HepG2 (cell line): ENCODE measurements around the gene DRD5. TPM values are rescaled to one million over a fixed set of nuclear protein-coding genes. Genes with fewer than 3 reads are reported as not detected.

ENCODE experiments used
- ATAC-seq: fragments of 200-7000 bp; cut with Tn5 transposase; 3 replicates; pipeline ENCODE4 v1.9.1; 2020; ENCODE audit warnings: mild to moderate bottlenecking, moderate library complexity
- BruUV-seq: library from RNA; stranded (reverse); fragments of 400-500 nt; replicated peaks from 2 replicates; lab custom pipeline; 2021; lab: Mats Ljungman, UMichigan
- CTCF ChIA-PET: fragments of 300-600 bp; formaldehyde crosslinking; extraction: SDS; loops from one replicate; lab custom pipeline; 2021; ENCODE audit warnings: low total read pairs, inconsistent platforms, low intra/inter-chr PET ratio; lab: Yijun Ruan, JAX
- POLR2A ChIA-PET: fragments of 350-600 bp; sonication (Branson Sonifier 250); formaldehyde crosslinking; loops from one replicate; lab custom pipeline; 2020; ENCODE audit warnings: antibody characterized with exemption, inconsistent platforms; lab: Yijun Ruan, JAX
- DNase-seq: peaks from one replicate; pipeline ENCODE4 v3.0.0-alpha.2; 2015; ENCODE audit warnings: low spot score
- FAIRE-seq: peaks from 3 replicates; lab custom pipeline; 2011; peaks lifted over from hg19 to GRCh38; lab: Jason Lieb, UNC
- H2AFZ ChIP-seq: one replicate; pipeline ENCODE4 v1.6.1; 2011; ENCODE audit warnings: low read length, inconsistent platforms
- H3K27ac ChIP-seq: fragments of 300-600 bp; 3 replicates; pipeline ENCODE4 v1.8.0; 2011; ENCODE audit warnings: mixed run types, mild to moderate bottlenecking, mixed read lengths, low read length, inconsistent platforms; ENCODE audit not compliant: insufficient read depth; ENCODE audit errors: extremely low read length
- H3K27me3 ChIP-seq, 2 experiments: fragments of 200-600 bp in 1 of 2; 2 replicates in 1 of 2; 3 replicates in 1 of 2; pipeline versions ENCODE4 v1.6.0 to v1.8.0; 2011; ENCODE audit warnings: low read length in 2 of 2, mild to moderate bottlenecking in 2 of 2, moderate library complexity in 2 of 2, inconsistent platforms in 1 of 2; ENCODE audit not compliant: insufficient read depth in 2 of 2, control insufficient read depth in 1 of 2
- H3K36me3 ChIP-seq, 2 experiments: fragments of 200-600 bp in 1 of 2; replicated peaks in 1 of 2; 2 replicates in 1 of 2; 3 replicates in 1 of 2; pipeline versions ENCODE4 v1.5.1 to v1.8.0; 2011; ENCODE audit warnings: low read length in 2 of 2, inconsistent platforms in 1 of 2; ENCODE audit not compliant: insufficient read depth in 2 of 2, control insufficient read depth in 1 of 2
- H3K4me1 ChIP-seq: 2 replicates; pipeline ENCODE4 v1.5.1; 2012; ENCODE audit warnings: low read length, inconsistent platforms; ENCODE audit not compliant: insufficient read depth
- H3K4me2 ChIP-seq: 2 replicates; pipeline ENCODE4 v1.6.0; 2011; ENCODE audit warnings: low read depth, low read length, inconsistent platforms
- H3K4me3 ChIP-seq, 3 experiments: fragments of 200-600 bp in 1 of 3; sonication (generic), shearing (Covaris generic) in 1 of 3; replicated peaks in 1 of 3; 2 replicates each; pipeline ENCODE4 v1.5.1; 2011 to 2016; ENCODE audit warnings: low read length in 3 of 3, inconsistent platforms in 2 of 3, low read depth in 2 of 3, mild to moderate bottlenecking in 2 of 3, control low read depth in 1 of 3, mixed read lengths in 1 of 3; ENCODE audit not compliant: insufficient read depth in 1 of 3
- H3K79me2 ChIP-seq: one replicate; pipeline ENCODE4 v1.6.1; 2011; ENCODE audit warnings: low read length, inconsistent platforms; ENCODE audit not compliant: insufficient read depth
- H3K9ac ChIP-seq: 2 replicates; pipeline ENCODE4 v1.6.0; 2011; ENCODE audit warnings: mild to moderate bottlenecking, low read depth, low read length, inconsistent platforms; ENCODE audit not compliant: insufficient read depth
- H3K9me3 ChIP-seq: 2 replicates; pipeline ENCODE4 v1.5.1; 2012; ENCODE audit warnings: mild to moderate bottlenecking, low read length
- H4K20me1 ChIP-seq: 2 replicates; pipeline ENCODE4 v1.6.0; 2011; ENCODE audit warnings: inconsistent platforms, mild to moderate bottlenecking, low read length, moderate library complexity; ENCODE audit not compliant: insufficient read depth
- AGO2 ChIP-seq: fragments of 200-400 bp; formaldehyde crosslinking; optimal IDR thresholded peaks from 2 replicates; pipeline ENCODE3; 2017; ENCODE audit warnings: mild to moderate bottlenecking, low read depth, low read length, moderate library complexity
- CHD4 ChIP-seq: fragments of 200-600 bp; sonication (generic); IDR thresholded peaks from 2 replicates; pipeline ENCODE4 v1.7.0; 2017; ENCODE audit warnings: mild to moderate bottlenecking, low read length, borderline replicate concordance
- ESRRA ChIP-seq: sonication (generic); formaldehyde crosslinking; IDR thresholded peaks from 2 replicates; pipeline ENCODE4 v1.5.1; 2020; ENCODE audit warnings: mild to moderate bottlenecking, low read depth, missing genetic modification reagents
- IKZF5 ChIP-seq: IDR thresholded peaks from 2 replicates; pipeline ENCODE4 v1.6.1; 2018; ENCODE audit warnings: missing genetic modification reagents, mild to moderate bottlenecking, missing compliant biosample characterization
- KDM5B ChIP-seq: sonication (generic); formaldehyde crosslinking; IDR thresholded peaks from 2 replicates; pipeline ENCODE4 v1.4.0; 2020; ENCODE audit warnings: missing genetic modification reagents, mild to moderate bottlenecking, borderline replicate concordance
- MEIS1 ChIP-seq: sonication (generic); formaldehyde crosslinking; IDR thresholded peaks from 2 replicates; pipeline ENCODE4 v1.9.0; 2021; ENCODE audit warnings: mild to moderate bottlenecking, missing genetic modification reagents, moderate library complexity, borderline replicate concordance
- MZF1 ChIP-seq: sonication (generic); formaldehyde crosslinking; IDR thresholded peaks from 2 replicates; pipeline ENCODE4 v1.8.1; 2023; ENCODE audit warnings: mild to moderate bottlenecking, missing genetic modification reagents, borderline replicate concordance
- NONO ChIP-seq, 2 experiments: fragments of 450-650 bp in 1 of 2; sonication (generic) in 1 of 2; formaldehyde crosslinking in 1 of 2; IDR thresholded peaks in 1 of 2; conservative IDR thresholded peaks in 1 of 2; 2 replicates each; pipeline versions ENCODE4 v1.6.1 to v1.8.0; 2017 to 2022; ENCODE audit warnings: mild to moderate bottlenecking in 1 of 2, missing genetic modification reagents in 1 of 2, moderate library complexity in 1 of 2
- PRDM15 ChIP-seq: sonication (generic); formaldehyde crosslinking; IDR thresholded peaks from 2 replicates; pipeline ENCODE4 v1.4.0; 2020; ENCODE audit warnings: missing genetic modification reagents
- RCOR2 ChIP-seq: IDR thresholded peaks from 2 replicates; pipeline ENCODE4 v1.6.1; 2016; ENCODE audit warnings: missing biosample characterization, missing genetic modification reagents
- SUZ12 ChIP-seq: fragments of 150-350 bp; IDR thresholded peaks from 2 replicates; pipeline ENCODE4 v1.6.1; 2014; ENCODE audit warnings: low read depth, low read length
- TAF15 ChIP-seq: fragments of 200-400 bp; formaldehyde crosslinking; IDR thresholded peaks from one replicate; pipeline ENCODE4 v1.6.1; 2018; ENCODE audit warnings: mild to moderate bottlenecking, low read depth, low read length; ENCODE audit not compliant: poor library complexity, severe bottlenecking
- ZNF354B ChIP-seq: sonication (generic); formaldehyde crosslinking; IDR thresholded peaks from 2 replicates; pipeline ENCODE4 v1.8.0; 2022; ENCODE audit warnings: mild to moderate bottlenecking, missing genetic modification reagents
- ZZZ3 ChIP-seq: sonication (generic); formaldehyde crosslinking; IDR thresholded peaks from 2 replicates; pipeline ENCODE4 v1.4.0; 2020; ENCODE audit warnings: missing genetic modification reagents, mild to moderate bottlenecking, borderline replicate concordance
- WGBS: methylation state at CpG from one replicate; pipeline ENCODE4 v1.1.6; 2017; ENCODE audit warnings: low lambda C conversion rate; 5-methylcytosine and 5-hydroxymethylcytosine counted together
- in situ Hi-C: cut with HindIII; loops from 2 replicates; pipeline ENCODE4 v1.10.0; 2017; ENCODE audit warnings: low pct_unique_long_range_greater_than_20kb; ENCODE audit not compliant: extremely low pct_ligation_motif_present
- intact Hi-C: fragments of 100-400 bp; cut with micrococcal nuclease; formaldehyde crosslinking; loops from one replicate; pipeline ENCODE4 v1.10.0; 2022; ENCODE audit not compliant: unreplicated experiment
- polyA plus RNA-seq, 8 experiments: library from polyadenylated mRNA; depleted of rRNA in 3 of 8; stranded (reverse) in 7 of 8; unstranded in 1 of 8; fragments of >200 nt; fragmentation: Illumina TruSeq in 4 of 8; extraction: Trizol in 4 of 8; gene quantifications; 2 replicates each; pipeline versions ENCODE4 v1.2.1 to v1.2.3, GENCODE V29; 2011 to 2016; ENCODE audit warnings: low read depth in 4 of 8, missing spikeins in 1 of 8, mixed read lengths in 1 of 8; ENCODE audit not compliant: insufficient read depth in 1 of 8
- total RNA-seq, 5 experiments: library from RNA; depleted of rRNA; stranded (reverse); fragments of >200 nt; fragmentation: Illumina TruSeq; extraction: Trizol; gene quantifications; 2 replicates each; pipeline ENCODE4 v1.2.3, GENCODE V29; 2016; ENCODE audit warnings: low read depth in 1 of 5

The DRD5 gene
- total and polyA plus RNA-seq, 2 of the 13 experiments (the other 11 are each of a cell fraction or from before 2014, with no cell fraction given): not detected

GRCh38 chr4:9832640-9833039 is 51.2 kb downstream of the DRD5 start:
- POLR2A ChIA-PET: no interaction called here
- FAIRE-seq: no peak

More at GRCh38 chr4:9832640-9833039, 51.2 kb downstream of the DRD5 start:
- H3K79me2 ChIP-seq: no peaks in the 10 kb centered on the region
- intact Hi-C loops: no loop called here
- 100% methylated on average over 2 of the region's 2 CpGs for whole genome bisulfite sequencing
- no peaks in the 10 kb centered on the region for H3K4me1 ChIP-seq
- peaks cover 2% of the 10 kb centered on the region; the same call in 1 of the 2 replicates for H4K20me1 ChIP-seq
- H3K36me3 ChIP-seq: peaks cover 31 to 67% of the 10 kb centered on the region in 2 experiments
- no peak overlapping the region for H3K9ac ChIP-seq
- no TSS peak for BruUV-seq
- no peaks in the 10 kb centered on the region for H3K9me3 ChIP-seq
- H3K4me3 ChIP-seq: no peak overlapping the region
- no peak overlapping the region for H3K4me2 ChIP-seq
- no peaks in the 10 kb centered on the region for H3K27me3 ChIP-seq
- in situ Hi-C loops: no loop called here
- TF ChIP-seq TAF15: no peak
- TF ChIP-seq CHD4: no peak
- TF ChIP-seq ZZZ3 (CRISPR knock-in tag): no peak
- no peak for TF ChIP-seq IKZF5
- TF ChIP-seq NONO (IDR thresholded peaks at IDR 0.05): no peak
- TF ChIP-seq NONO (CRISPR knock-in tag; conservative IDR thresholded peaks at IDR 0.05): no peak
- no peak for TF ChIP-seq PRDM15
- TF ChIP-seq MEIS1: no peak
- TF ChIP-seq ESRRA (CRISPR knock-in tag): no peak
- TF ChIP-seq ZNF354B (CRISPR knock-in tag): no peak
- no peak for TF ChIP-seq SUZ12
- no peak for TF ChIP-seq AGO2
- TF ChIP-seq RCOR2 (CRISPR knock-in tag): no peak
- no peak for TF ChIP-seq MZF1 (CRISPR knock-in tag)
- no peak for TF ChIP-seq KDM5B (CRISPR knock-in tag)
- DNase-seq (no peak), ATAC-seq (no peak)
- no peak overlapping the region for H2AFZ ChIP-seq
- CTCF ChIA-PET: no interaction called here
- no peak overlapping the region for H3K27ac ChIP-seq
